CD4-positive, alpha-beta T cell treated with Interleukin-6 for 4 hours (primary cell): ENCODE data around the gene NLGN3.
A peak's percentile ranks its signal among the peaks of the same experiment; 100 is the strongest.

Experiments used
- DNase-seq: peaks from one replicate; pipeline ENCODE4 v3.0.0-alpha.2; 2020; ENCODE audit warnings: mixed read lengths

The NLGN3 gene

GRCh38 chrX:71144651-71145050, at the start of gene NLGN3:
Gene NLGN3 (plus strand): TSS chrX:71144841. CDS start chrX:71147750, 2,909 bp downstream.
- no peak for DNase-seq

DNA sequence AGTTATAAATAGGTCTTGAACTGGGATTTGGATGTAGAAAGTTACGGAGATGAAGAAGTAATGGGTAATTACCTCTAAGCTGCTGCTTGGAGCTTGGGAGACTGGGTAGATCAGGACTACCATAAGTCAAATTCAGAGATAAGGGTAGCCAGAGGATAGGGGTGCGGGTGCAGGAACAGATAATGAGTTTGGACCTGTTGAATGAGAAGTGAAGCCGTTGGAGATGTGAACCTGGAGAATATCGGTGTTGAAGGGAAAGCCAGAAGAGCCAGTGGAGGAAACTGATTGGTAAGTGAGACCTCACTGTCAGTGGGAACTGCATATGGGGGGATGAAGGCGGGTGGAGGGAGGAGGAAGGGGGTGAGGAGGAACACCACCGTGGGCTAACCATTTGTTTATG, 49.6 kb upstream of the NLGN3 start:
- no peak for DNase-seq

GRCh38 chrX:71095555-71095980, 49.1 kb upstream of the NLGN3 start, which contains the start of gene FOXO4:
Gene FOXO4 (plus strand): TSS chrX:71095851. CDS start chrX:71096529, 678 bp downstream.
- peak; percentile 92 for DNase-seq

DNA sequence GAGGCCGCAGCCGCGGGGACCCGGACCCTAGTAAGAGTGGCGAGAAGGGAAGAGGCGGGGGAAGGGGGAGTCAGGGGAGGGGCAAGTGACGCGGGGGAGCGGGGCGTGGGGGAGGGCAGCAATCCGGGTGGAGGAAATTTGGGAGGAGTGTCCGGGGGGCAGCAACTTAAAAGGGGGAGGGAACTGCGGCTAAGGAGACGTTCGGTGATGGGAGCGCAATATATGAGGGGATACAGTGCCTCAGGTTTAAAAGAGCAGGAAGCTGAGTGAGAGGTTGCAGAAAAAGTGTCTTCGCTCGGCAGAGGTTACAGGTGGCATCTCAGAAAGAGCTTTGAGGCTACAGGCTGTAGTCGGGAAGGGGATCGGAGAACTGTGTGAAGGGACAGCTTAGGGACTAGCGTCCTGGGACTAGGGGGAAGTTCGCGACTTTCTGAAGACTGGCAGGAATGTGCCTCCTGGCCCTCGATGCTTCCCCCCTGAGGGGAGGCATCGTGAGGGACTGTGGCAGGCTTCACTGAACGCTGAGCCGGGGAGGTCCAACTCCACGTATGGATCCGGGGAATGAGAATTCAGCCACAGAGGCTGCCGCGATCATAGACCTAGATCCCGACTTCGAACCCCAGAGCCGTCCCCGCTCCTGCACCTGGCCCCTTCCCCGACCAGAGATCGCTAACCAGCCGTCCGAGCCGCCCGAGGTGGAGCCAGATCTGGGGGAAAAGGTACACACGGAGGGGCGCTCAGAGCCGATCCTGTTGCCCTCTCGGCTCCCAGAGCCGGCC, 48.5 kb upstream of the NLGN3 start:
- no peak for DNase-seq

- DNase-seq, result no peak
Measured at GRCh38 chrX:71096760-71097032, 47.9 kb upstream of the NLGN3 start.

DNA sequence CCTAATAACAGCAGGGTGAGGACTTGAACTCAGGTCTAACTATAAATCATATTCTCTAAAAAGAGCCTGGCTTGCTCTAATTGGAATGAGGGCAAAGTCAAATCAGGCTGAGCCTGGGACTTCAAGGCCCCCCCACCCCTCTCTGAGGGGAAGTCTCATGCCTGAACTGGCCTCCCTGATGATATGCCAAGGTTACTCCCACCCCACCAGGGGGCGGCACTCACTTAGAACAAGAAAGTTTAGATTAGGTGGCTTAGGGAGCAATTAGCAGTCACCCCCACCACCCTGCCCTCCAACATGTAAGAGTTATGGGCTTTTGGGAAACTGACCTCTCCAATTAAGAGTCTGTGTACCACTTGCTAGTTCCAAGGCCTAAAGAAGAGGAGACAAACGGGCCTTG, 46.3 kb upstream of the NLGN3 start:
- peak; percentile 90 for DNase-seq

GRCh38 chrX:71098951-71099506, 45.6 kb upstream of the NLGN3 start:
- DNase-seq, result no peak

GRCh38 chrX:71099736-71100135, 44.9 kb upstream of the NLGN3 start:
- no peak for DNase-seq

GRCh38 chrX:71100581-71101505, 43.8 kb upstream of the NLGN3 start:
- DNase-seq, result peak; percentile 43

DNA sequence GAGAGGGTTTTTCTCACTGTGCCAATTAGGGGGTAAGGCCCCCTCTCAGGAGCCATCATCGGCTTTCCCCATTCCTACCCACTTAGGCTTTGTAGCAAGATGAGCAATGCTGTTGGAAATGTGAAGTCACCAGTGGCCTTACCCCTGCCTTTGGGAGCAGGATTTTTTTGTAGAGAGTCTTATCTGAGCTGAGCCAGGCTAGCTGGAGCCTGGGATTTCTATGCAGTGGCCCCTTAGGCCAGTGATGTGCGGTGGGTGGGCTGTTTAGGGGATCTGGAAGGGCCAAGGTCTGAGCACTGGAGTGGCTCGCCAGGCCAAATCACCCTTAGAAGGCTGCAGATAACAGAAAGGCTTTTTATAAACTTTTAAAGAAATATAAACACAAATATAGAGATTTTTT, 42.3 kb upstream of the NLGN3 start:
- DNase-seq, result no peak

- DNase-seq, result peak; percentile 78
Measured at GRCh38 chrX:71103110-71103983, 41.3 kb upstream of the NLGN3 start.

DNA sequence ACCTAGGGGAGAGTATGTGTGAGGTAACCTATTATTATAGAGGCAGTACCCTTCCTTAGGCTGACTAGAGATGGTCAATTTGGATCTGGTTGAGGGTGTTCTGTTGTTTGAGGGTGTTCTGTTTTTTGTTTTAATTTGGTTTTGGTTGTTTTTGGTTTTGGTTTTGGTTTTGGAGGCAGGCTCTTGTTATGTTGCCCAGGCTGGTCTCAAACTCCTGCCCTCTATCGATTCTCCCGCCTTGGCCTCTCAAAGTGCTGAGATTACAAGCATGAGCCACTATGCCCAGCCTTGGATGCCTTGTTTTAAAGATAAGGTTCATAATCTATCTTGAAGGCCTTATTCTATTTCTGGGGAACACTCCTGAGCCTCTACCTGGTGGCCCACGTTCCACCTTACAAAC, 39.0 kb upstream of the NLGN3 start:
- no peak for DNase-seq

- peak; percentile 39 for DNase-seq
Measured at GRCh38 chrX:71106427-71106826, 38.2 kb upstream of the NLGN3 start, which contains the start of gene CXorf65. Gene CXorf65 (minus strand): TSS chrX:71106740. CDS start chrX:71106556, 184 bp downstream.

- no peak for DNase-seq
Measured at GRCh38 chrX:71107245-71107644, 37.4 kb upstream of the NLGN3 start.

DNA sequence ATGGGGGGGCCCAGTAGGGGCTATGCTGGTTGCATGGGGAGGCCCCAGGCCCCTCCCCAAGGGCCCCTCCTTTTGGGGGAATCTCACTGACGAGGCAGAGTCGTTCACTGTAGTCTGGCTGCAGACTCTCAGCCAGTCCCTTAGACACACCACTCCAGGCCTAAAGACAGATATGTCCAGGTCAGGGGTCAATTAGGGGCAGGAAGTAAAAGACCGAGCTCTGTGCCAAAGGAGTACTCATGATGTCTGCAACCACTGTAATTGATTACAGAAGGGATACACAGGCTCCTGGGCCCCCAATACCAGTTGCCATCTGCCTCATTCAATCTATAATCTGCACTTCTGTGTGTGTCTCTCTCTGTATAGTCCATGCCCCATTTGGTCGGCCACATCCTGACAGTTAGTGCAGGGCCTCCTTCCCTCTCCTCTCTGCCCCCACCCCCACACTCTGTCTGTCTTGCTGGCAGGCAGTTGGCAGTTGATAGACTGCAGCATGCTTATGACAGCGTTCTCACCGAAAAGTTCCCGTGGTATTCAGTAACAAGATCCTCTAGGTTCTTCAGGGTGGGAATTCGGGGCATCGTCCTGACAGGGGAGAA, 36.8 kb upstream of the NLGN3 start:
- DNase-seq, result peak; percentile 68

DNA sequence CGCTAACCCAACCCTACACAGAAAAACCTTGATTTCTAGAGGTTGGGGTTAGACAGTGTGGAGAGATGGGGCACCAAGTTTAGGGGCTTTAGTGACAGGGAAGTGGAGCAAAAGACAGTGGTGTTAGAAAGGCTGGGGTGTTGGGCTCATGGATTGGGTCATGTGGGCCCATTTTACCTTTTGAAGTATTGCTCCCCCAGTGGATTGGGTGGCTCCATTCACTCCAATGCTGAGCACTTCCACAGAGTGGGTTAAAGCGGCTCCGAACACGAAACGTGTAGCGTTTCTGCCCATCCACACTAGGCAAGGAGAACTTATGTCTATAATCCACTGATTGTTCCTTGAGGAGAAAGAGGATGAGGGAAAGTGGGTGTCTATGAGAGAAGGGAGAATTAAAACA, 35.6 kb upstream of the NLGN3 start:
- DNase-seq, result no peak

DNA sequence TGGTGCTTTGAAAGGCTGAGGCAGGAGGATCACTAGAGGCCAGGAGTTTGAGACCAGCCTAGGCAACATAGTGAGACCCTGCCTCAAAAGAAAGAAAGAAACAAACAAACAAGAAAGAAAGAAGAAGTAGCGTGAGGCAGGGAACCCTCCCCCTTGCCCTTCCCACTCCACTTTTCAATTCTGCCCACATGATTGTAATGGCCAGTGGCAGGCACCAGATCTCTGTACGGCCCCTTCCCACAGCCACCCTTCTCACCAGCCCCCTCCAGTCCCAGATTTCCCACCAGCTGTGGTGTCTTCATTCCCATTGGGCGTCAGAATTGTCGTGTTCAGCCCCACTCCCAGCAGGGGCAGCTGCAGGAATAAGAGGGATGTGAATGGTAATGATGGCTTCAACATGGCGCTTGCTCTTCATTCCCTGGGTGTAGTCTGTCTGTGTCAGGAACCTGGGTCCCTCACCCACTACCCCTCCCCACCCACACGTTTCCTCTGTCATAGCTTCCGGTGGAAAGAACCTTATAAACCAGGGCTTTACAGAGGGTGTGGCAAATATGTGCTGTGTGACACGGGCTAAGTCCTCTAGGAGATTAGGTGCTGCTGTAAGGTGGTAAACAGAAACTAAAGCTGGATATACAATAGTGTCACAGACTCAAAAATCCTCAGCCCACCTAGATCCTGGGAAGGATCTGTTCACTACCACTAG, 33.3 kb upstream of the NLGN3 start, which contains the start of gene IL2RG:
Gene IL2RG (minus strand): TSS at position 437 of the 703 bp plus-strand sequence. CDS start 38 bp downstream, at position 399.
- peak; percentile 81 for DNase-seq

GRCh38 chrX:71111921-71112431, 32.7 kb upstream of the NLGN3 start:
- peak; percentile 31 for DNase-seq

- DNase-seq, result no peak
Measured at GRCh38 chrX:71117358-71117757, 27.3 kb upstream of the NLGN3 start.

DNA sequence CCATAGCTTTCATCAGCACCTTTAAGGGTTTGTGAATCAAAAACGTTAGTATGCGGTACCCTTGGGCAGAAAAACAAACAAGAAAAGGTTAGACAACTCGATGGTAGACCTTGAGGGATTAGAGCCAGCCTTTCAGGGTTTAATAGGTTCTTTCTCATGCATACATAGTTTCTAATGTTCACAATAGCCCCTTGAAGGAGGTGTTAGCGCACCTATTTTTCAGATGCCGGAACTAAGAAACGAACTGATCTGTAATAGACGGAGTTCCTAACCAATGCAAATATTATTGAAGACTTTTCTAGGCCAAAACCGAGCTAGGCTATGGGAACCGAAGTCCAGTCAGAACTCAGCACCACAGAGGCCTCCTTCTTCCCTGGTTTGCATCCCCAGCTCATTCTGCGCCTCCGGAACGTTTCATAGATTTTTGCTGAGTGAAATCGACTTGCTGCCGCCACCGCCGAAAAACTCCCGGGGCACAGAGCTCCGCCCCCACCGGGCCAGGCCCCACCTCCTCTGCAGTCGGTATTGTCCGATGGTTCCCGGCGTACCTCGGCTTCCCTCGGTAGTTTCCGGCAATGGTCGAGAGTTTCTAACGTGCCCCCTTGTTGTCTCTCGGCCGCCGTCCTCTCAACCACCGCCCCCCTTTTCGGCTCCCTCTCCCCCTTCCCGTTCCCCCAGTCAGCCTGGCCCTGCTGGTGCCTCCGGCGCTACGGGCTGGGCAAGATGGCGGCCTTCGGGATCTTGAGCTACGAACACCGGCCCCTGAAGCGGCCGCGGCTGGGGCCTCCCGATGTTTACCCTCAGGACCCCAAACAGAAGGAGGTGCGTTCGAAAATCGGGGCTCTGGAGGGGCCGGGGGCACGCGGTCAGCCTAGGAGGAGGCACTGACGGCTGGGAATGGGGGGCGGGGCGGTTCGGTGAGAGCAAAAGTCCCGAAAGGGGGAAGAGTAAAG, 26.3 kb upstream of the NLGN3 start, which contains the start of gene MED12:
Gene MED12 (plus strand): TSS at position 565 of the 953 bp plus-strand sequence. CDS start 159 bp downstream, at position 724.
- peak; percentile 86 for DNase-seq
